DND-41 (cell line): Measurements from ENCODE around the gene JMJD1C.

ENCODE experiments used
- ATAC-seq: fragments of 200-7000 bp; cut with Tn5 transposase; 3 replicates; pipeline ENCODE4 v1.9.1; 2021; ENCODE audit warnings: low read depth; ENCODE audit not compliant: insufficient read depth
- DNase-seq: peaks from one replicate; pipeline ENCODE4 v3.0.0-alpha.2; 2020
- H2AFZ ChIP-seq: 2 replicates; pipeline ENCODE4 v1.6.0; 2012; ENCODE audit warnings: low read depth, low read length
- H3K27ac ChIP-seq: 2 replicates; pipeline ENCODE4 v1.5.1; 2012; ENCODE audit warnings: low read length, inconsistent platforms
- H3K27me3 ChIP-seq: fragments of 200-600 bp; sonication (generic); 2 replicates; pipeline ENCODE4 v1.6.0; 2012; ENCODE audit warnings: low read length, mild to moderate bottlenecking, inconsistent platforms; ENCODE audit not compliant: insufficient read depth, poor library complexity
- H3K36me3 ChIP-seq: 2 replicates; pipeline ENCODE4 v1.5.1; 2012; ENCODE audit warnings: low read length, inconsistent platforms; ENCODE audit not compliant: insufficient read depth
- H3K4me1 ChIP-seq: 2 replicates; pipeline ENCODE4 v1.5.1; 2012; ENCODE audit warnings: mild to moderate bottlenecking, low read length; ENCODE audit not compliant: insufficient read depth
- H3K4me2 ChIP-seq: 2 replicates; pipeline ENCODE4 v1.6.0; 2012; ENCODE audit warnings: mild to moderate bottlenecking, moderate library complexity, low read length, inconsistent platforms; ENCODE audit not compliant: insufficient read depth
- H3K4me3 ChIP-seq, 2 experiments: fragments of 200-600 bp in 1 of 2; shearing (Covaris generic) in 1 of 2; 2 replicates each; pipeline ENCODE4 v1.5.1; 2012 to 2016; ENCODE audit warnings: inconsistent platforms in 2 of 2, low read length in 2 of 2, mild to moderate bottlenecking in 2 of 2, low read depth in 1 of 2, moderate library complexity in 1 of 2
- H3K79me2 ChIP-seq: 2 replicates; pipeline ENCODE4 v1.6.0; 2012; ENCODE audit warnings: low read length, inconsistent platforms; ENCODE audit not compliant: insufficient read depth
- H3K9ac ChIP-seq: 2 replicates; pipeline ENCODE4 v1.6.0; 2012; ENCODE audit warnings: low read depth, mild to moderate bottlenecking, inconsistent platforms, low read length, moderate library complexity
- H3K9me3 ChIP-seq: 2 replicates; pipeline ENCODE4 v1.5.1; 2012; ENCODE audit warnings: low read length, moderate library complexity, mild to moderate bottlenecking, inconsistent platforms; ENCODE audit not compliant: insufficient read depth, severe bottlenecking
- H4K20me1 ChIP-seq: 2 replicates; pipeline ENCODE4 v1.6.0; 2012; ENCODE audit warnings: low read length; ENCODE audit not compliant: insufficient read depth
- CTCF ChIP-seq: IDR thresholded peaks from 2 replicates; pipeline ENCODE4 v1.5.1; 2012; ENCODE audit warnings: borderline replicate concordance, low read length, moderate library complexity, mild to moderate bottlenecking; ENCODE audit not compliant: poor library complexity, severe bottlenecking; ENCODE audit errors: extremely low read depth
- EZH2 ChIP-seq: IDR thresholded peaks from 3 replicates; pipeline ENCODE4 v1.6.1; 2012; ENCODE audit warnings: borderline replicate concordance, low read depth, mild to moderate bottlenecking, moderate library complexity, low read length, inconsistent platforms; ENCODE audit not compliant: severe bottlenecking

JMJD1C gene

GRCh38 chr10:63201118-63201517 lies 264.7 kb downstream of the JMJD1C start:
- H2AFZ ChIP-seq: no peak overlapping the region
- no peak overlapping the region for H3K27ac ChIP-seq
- no peak for DNase-seq
- no peaks in the 10 kb centered on the region for H3K27me3 ChIP-seq
- no peaks in the 10 kb centered on the region for H3K9me3 ChIP-seq
- no peak overlapping the region for H3K4me3 ChIP-seq
- no peak overlapping the region for H3K4me2 ChIP-seq
- H3K79me2 ChIP-seq: peaks cover 3% of the 10 kb centered on the region; the same call in 1 of the 2 replicates
- ATAC-seq: no peak
- peaks cover 82% of the 10 kb centered on the region for H3K36me3 ChIP-seq
- no peak overlapping the region for H3K9ac ChIP-seq
- TF ChIP-seq EZH2 (no peak), CTCF (no peak)
- no peaks in the 10 kb centered on the region for H4K20me1 ChIP-seq
- H3K4me1 ChIP-seq: no peaks in the 10 kb centered on the region

GRCh38 chr10:63200431-63200830 lies 265.3 kb downstream of the JMJD1C start:
- H3K79me2 ChIP-seq: peaks cover 3% of the 10 kb centered on the region; the same call in 1 of the 2 replicates
- DNase-seq: no peak

DNA sequence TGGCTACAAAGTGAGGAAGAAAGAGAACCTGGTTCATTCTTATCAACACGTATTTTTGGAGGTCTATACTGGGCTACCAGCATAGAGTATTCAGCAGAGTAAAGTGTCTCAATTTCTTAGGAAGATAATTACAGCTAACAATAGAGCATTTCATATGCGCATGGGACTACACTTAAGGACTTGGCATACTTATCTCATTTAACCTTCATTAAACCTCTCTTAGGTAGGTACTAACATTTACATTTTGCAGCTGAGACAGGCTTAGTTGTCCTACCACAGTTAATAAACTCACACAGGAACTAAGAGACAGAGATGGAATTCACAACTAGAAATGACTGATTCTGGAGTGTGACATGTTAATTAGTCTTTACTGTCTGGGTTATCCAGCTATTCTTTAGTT lies 266.1 kb downstream of the JMJD1C start:
- H3K9me3 ChIP-seq: no peaks in the 10 kb centered on the region
- H3K4me3 ChIP-seq: no peak overlapping the region
- no peak overlapping the region for H3K9ac ChIP-seq
- no peak for DNase-seq
- H3K36me3 ChIP-seq: peaks cover 77% of the 10 kb centered on the region
- H3K79me2 ChIP-seq: peaks cover 3% of the 10 kb centered on the region; the same call in 1 of the 2 replicates
- no peaks in the 10 kb centered on the region for H3K27me3 ChIP-seq
- no peaks in the 10 kb centered on the region for H3K4me1 ChIP-seq
- H3K27ac ChIP-seq: no peak overlapping the region
- no peak for ATAC-seq
- no peak overlapping the region for H2AFZ ChIP-seq
- no peaks in the 10 kb centered on the region for H4K20me1 ChIP-seq
- no peak overlapping the region for H3K4me2 ChIP-seq
- TF ChIP-seq CTCF (no peak), EZH2 (no peak)

More at GRCh38 chr10:63200431-63200830, 265.3 kb downstream of the JMJD1C start:
- Histone ChIP-seq H3K9me3 (no peaks in the 10 kb centered on the region), H2AFZ (no peak overlapping the region), H3K4me3 (no peak overlapping the region), H3K4me2 (no peak overlapping the region), H4K20me1 (no peaks in the 10 kb centered on the region), H3K27me3 (no peaks in the 10 kb centered on the region), H3K36me3 (peaks cover 79% of the 10 kb centered on the region), H3K9ac (no peak overlapping the region), H3K4me1 (no peaks in the 10 kb centered on the region), H3K27ac (no peak overlapping the region)
- ATAC-seq: no peak
- TF ChIP-seq CTCF: no peak
- TF ChIP-seq EZH2: no peak
